GM11168 (cell line): ENCODE results near the gene WDHD1.
"Not testable (repeated sequence)": the region's sequence is repeated elsewhere in the genome, so short reads cannot be mapped to it uniquely, and the experiment has no call there.

Source experiments
- in situ Hi-C: fragments of 300-500 bp; cut with MboI; formaldehyde crosslinking; loops from one replicate; pipeline ENCODE4 v1.12.0; 2022; ENCODE audit warnings: low sequenced_read_pairs; ENCODE audit not compliant: unreplicated experiment

Gene WDHD1

GRCh38 chr14:54918427-54918826, 108.5 kb downstream of the WDHD1 start:
- in situ Hi-C loops, result no loop called here

- in situ Hi-C loops, result no loop called here
Measured at GRCh38 chr14:54916101-54916500, 110.8 kb downstream of the WDHD1 start.

GRCh38 chr14:54909817-54910558, 116.9 kb downstream of the WDHD1 start:
- in situ Hi-C loops, result no loop called here

- in situ Hi-C loops, result not testable (repeated sequence)
Measured at GRCh38 chr14:54908973-54909372, 117.9 kb downstream of the WDHD1 start.

GRCh38 chr14:54908190-54908589, 118.7 kb downstream of the WDHD1 start:
- in situ Hi-C loops, result no loop called here

- in situ Hi-C loops, result no loop called here
Measured at GRCh38 chr14:54906075-54906474, 120.8 kb downstream of the WDHD1 start.

- in situ Hi-C loops, result no loop called here
Measured at GRCh38 chr14:54902521-54903420, 124.1 kb downstream of the WDHD1 start, which contains the start of gene GCH1. Gene GCH1 (minus strand): TSS chr14:54902826. CDS start chr14:54902663, 163 bp downstream.

GRCh38 chr14:54902143-54902520, 124.8 kb downstream of the WDHD1 start:
- in situ Hi-C loops, result no loop called here

GRCh38 chr14:54901380-54902142, 125.3 kb downstream of the WDHD1 start:
- in situ Hi-C loops, result no loop called here

GRCh38 chr14:54899573-54899972, 127.3 kb downstream of the WDHD1 start:
- in situ Hi-C loops, result no loop called here

GRCh38 chr14:54897809-54898555, 128.9 kb downstream of the WDHD1 start:
- in situ Hi-C loops, result not testable (repeated sequence)

GRCh38 chr14:54895683-54896082, 131.2 kb downstream of the WDHD1 start:
- in situ Hi-C loops, result no loop called here

- in situ Hi-C loops, result no loop called here
Measured at GRCh38 chr14:54894995-54895394, 131.9 kb downstream of the WDHD1 start.

GRCh38 chr14:54893151-54893760, 133.6 kb downstream of the WDHD1 start:
- in situ Hi-C loops, result no loop called here

GRCh38 chr14:54891471-54892245, 135.2 kb downstream of the WDHD1 start:
- in situ Hi-C loops, result no loop called here

GRCh38 chr14:54890788-54891187, 136.1 kb downstream of the WDHD1 start:
- in situ Hi-C loops, result no loop called here

GRCh38 chr14:54889919-54890318, 137.0 kb downstream of the WDHD1 start:
- in situ Hi-C loops, result no loop called here
